Neural cell (in vitro differentiated cells): Measurements from ENCODE around the gene FAF1. TPM values are rescaled to one million over a fixed set of nuclear protein-coding genes. Genes with fewer than 3 reads are reported as not detected.

ENCODE experiments used
- H2AFZ ChIP-seq: fragments of 200-600, 300-800 bp; sonication (generic), shearing (Covaris generic); 2 replicates; pipeline ENCODE4 v1.6.0; 2014; ENCODE audit warnings: low read depth, mild to moderate bottlenecking, antibody characterized with exemption, low read length, moderate library complexity
- H3F3A ChIP-seq: fragments of 200-600 bp; shearing (Covaris generic); 2 replicates; pipeline ENCODE4 v1.6.1; 2016; ENCODE audit warnings: mild to moderate bottlenecking, moderate library complexity, mixed read lengths, antibody characterized with exemption, low read length; ENCODE audit not compliant: insufficient read depth, poor library complexity, severe bottlenecking
- H3K27ac ChIP-seq: fragments of 200-600, 300-800 bp; sonication (generic), shearing (Covaris generic); 2 replicates; pipeline ENCODE4 v1.5.1; 2014; ENCODE audit warnings: mild to moderate bottlenecking, low read length, moderate library complexity
- H3K27me3 ChIP-seq: fragments of 300-800, 200-600 bp; sonication (generic), shearing (Covaris generic); 2 replicates; pipeline ENCODE4 v1.6.0; 2014; ENCODE audit warnings: mild to moderate bottlenecking, low read depth, low read length, moderate library complexity; ENCODE audit not compliant: insufficient read depth
- H3K36me3 ChIP-seq: fragments of 300-800, 200-600 bp; sonication (generic), shearing (Covaris generic); 2 replicates; pipeline ENCODE4 v1.5.1; 2014; ENCODE audit warnings: mild to moderate bottlenecking, antibody characterized with exemption, low read length, moderate library complexity; ENCODE audit not compliant: insufficient read depth
- H3K4me2 ChIP-seq: fragments of 300-800, 200-600 bp; sonication (generic), shearing (Covaris generic); 2 replicates; pipeline ENCODE4 v1.6.0; 2014; ENCODE audit warnings: mild to moderate bottlenecking, low read length
- H3K4me3 ChIP-seq: fragments of 300-800, 200-600 bp; sonication (generic), shearing (Covaris generic); 2 replicates; pipeline ENCODE4 v1.5.1; 2014; ENCODE audit warnings: mild to moderate bottlenecking, low read length, moderate library complexity
- H3K79me2 ChIP-seq: fragments of 200-600 bp; shearing (Covaris generic); replicated peaks from 2 replicates; pipeline ENCODE4 v1.6.0; 2014; ENCODE audit warnings: mild to moderate bottlenecking, low read length, moderate library complexity; ENCODE audit not compliant: insufficient read depth
- H3K9ac ChIP-seq: fragments of 300-800, 200-600 bp; sonication (generic), shearing (Covaris generic); 2 replicates; pipeline ENCODE4 v1.6.1; 2016; ENCODE audit warnings: mild to moderate bottlenecking, low read length, mixed read lengths
- H3K9me2 ChIP-seq: fragments of 200-600 bp; shearing (Covaris generic); 2 replicates; pipeline ENCODE4 v1.6.1; 2016; ENCODE audit warnings: mild to moderate bottlenecking, low read length, mixed read lengths; ENCODE audit not compliant: insufficient read depth
- H3K9me3 ChIP-seq: fragments of 200-600, 300-800 bp; sonication (generic), shearing (Covaris generic); 2 replicates; pipeline ENCODE4 v1.6.1; 2016; ENCODE audit warnings: mild to moderate bottlenecking, mixed run types, low read length, moderate library complexity, mixed read lengths
- H4K20me1 ChIP-seq: fragments of 200-600 bp; shearing (Covaris generic); 2 replicates; pipeline ENCODE4 v1.6.1; 2016; ENCODE audit warnings: mild to moderate bottlenecking, mixed run types; ENCODE audit not compliant: insufficient read depth
- EP300 ChIP-seq: fragments of 450-650 bp; conservative IDR thresholded peaks from 2 replicates; pipeline ENCODE4 v1.6.1; 2014; ENCODE audit warnings: antibody characterized with exemption, mild to moderate bottlenecking, moderate library complexity; ENCODE audit not compliant: poor library complexity, severe bottlenecking
- EZH2 ChIP-seq: fragments of 200-600, 300-800 bp; shearing (Covaris generic), sonication (generic); IDR thresholded peaks from 2 replicates; pipeline ENCODE4 v1.6.1; 2014; ENCODE audit warnings: antibody characterized with exemption, low read length, borderline replicate concordance, mild to moderate bottlenecking; ENCODE audit not compliant: insufficient read depth, poor library complexity, severe bottlenecking
- MXI1 ChIP-seq: fragments of 450-650 bp; conservative IDR thresholded peaks from 2 replicates; pipeline ENCODE4 v1.6.1; 2014; ENCODE audit warnings: antibody characterized with exemption, mild to moderate bottlenecking; ENCODE audit not compliant: poor library complexity, severe bottlenecking
- POLR2AphosphoS5 ChIP-seq: IDR thresholded peaks from 2 replicates; pipeline ENCODE4 v1.6.1; 2012
- RAD21 ChIP-seq: fragments of 450-650 bp; conservative IDR thresholded peaks from 2 replicates; pipeline ENCODE4 v1.6.1; 2014; ENCODE audit warnings: antibody characterized with exemption, mild to moderate bottlenecking, moderate library complexity
- SMC3 ChIP-seq: fragments of 450-650 bp; conservative IDR thresholded peaks from 2 replicates; pipeline ENCODE4 v1.6.1; 2014; ENCODE audit warnings: antibody characterized with exemption, mild to moderate bottlenecking, moderate library complexity; ENCODE audit not compliant: poor library complexity
- TAF1 ChIP-seq: IDR thresholded peaks from 2 replicates; pipeline ENCODE4 v1.6.1; 2012; ENCODE audit warnings: low read depth
- polyA plus RNA-seq: library from polyadenylated mRNA; depleted of rRNA; stranded (reverse); fragments of >200 nt; gene quantifications from 2 replicates; pipeline ENCODE4 v1.2.3, GENCODE V29; 2014
- TF ChIP-seq, protein P1 (sequence below): fragments of 450-650 bp; IDR thresholded peaks from 2 replicates; pipeline ENCODE4 v1.5.1; 2014; ENCODE audit warnings: antibody characterized with exemption, mild to moderate bottlenecking, moderate library complexity; ENCODE audit not compliant: poor library complexity, severe bottlenecking
- TF ChIP-seq, protein P2 (sequence below): IDR thresholded peaks from 2 replicates; pipeline ENCODE4 v1.6.1; 2012; ENCODE audit warnings: borderline replicate concordance

The FAF1 gene
- polyA plus RNA-seq, 1 donor from 2014 or later = 52.1 TPM

GRCh38 chr1:50527249-50527986 is 432.6 kb downstream of the FAF1 start:
- Histone ChIP-seq H3K27ac (no peak overlapping the region), H3K9ac (no peak overlapping the region), H3K36me3 (no peaks in the 10 kb centered on the region), H3K9me3 (no peaks in the 10 kb centered on the region), H3F3A (no peaks in the 10 kb centered on the region), H2AFZ (no peak overlapping the region), H3K4me2 (no peak overlapping the region), H3K4me3 (no peak overlapping the region), H3K9me2 (no peaks in the 10 kb centered on the region), H4K20me1 (no peaks in the 10 kb centered on the region), H3K79me2 (no peaks in the 10 kb centered on the region), H3K27me3 (no peaks in the 10 kb centered on the region)
- TF ChIP-seq, protein P1, sequence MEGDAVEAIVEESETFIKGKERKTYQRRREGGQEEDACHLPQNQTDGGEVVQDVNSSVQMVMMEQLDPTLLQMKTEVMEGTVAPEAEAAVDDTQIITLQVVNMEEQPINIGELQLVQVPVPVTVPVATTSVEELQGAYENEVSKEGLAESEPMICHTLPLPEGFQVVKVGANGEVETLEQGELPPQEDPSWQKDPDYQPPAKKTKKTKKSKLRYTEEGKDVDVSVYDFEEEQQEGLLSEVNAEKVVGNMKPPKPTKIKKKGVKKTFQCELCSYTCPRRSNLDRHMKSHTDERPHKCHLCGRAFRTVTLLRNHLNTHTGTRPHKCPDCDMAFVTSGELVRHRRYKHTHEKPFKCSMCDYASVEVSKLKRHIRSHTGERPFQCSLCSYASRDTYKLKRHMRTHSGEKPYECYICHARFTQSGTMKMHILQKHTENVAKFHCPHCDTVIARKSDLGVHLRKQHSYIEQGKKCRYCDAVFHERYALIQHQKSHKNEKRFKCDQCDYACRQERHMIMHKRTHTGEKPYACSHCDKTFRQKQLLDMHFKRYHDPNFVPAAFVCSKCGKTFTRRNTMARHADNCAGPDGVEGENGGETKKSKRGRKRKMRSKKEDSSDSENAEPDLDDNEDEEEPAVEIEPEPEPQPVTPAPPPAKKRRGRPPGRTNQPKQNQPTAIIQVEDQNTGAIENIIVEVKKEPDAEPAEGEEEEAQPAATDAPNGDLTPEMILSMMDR = no peak
- TF ChIP-seq TAF1 (no peak), MXI1 (no peak), EP300 (no peak), RAD21 (no peak), EZH2 (no peak), SMC3 (no peak), POLR2AphosphoS5 (no peak)
- TF ChIP-seq, protein P2, sequence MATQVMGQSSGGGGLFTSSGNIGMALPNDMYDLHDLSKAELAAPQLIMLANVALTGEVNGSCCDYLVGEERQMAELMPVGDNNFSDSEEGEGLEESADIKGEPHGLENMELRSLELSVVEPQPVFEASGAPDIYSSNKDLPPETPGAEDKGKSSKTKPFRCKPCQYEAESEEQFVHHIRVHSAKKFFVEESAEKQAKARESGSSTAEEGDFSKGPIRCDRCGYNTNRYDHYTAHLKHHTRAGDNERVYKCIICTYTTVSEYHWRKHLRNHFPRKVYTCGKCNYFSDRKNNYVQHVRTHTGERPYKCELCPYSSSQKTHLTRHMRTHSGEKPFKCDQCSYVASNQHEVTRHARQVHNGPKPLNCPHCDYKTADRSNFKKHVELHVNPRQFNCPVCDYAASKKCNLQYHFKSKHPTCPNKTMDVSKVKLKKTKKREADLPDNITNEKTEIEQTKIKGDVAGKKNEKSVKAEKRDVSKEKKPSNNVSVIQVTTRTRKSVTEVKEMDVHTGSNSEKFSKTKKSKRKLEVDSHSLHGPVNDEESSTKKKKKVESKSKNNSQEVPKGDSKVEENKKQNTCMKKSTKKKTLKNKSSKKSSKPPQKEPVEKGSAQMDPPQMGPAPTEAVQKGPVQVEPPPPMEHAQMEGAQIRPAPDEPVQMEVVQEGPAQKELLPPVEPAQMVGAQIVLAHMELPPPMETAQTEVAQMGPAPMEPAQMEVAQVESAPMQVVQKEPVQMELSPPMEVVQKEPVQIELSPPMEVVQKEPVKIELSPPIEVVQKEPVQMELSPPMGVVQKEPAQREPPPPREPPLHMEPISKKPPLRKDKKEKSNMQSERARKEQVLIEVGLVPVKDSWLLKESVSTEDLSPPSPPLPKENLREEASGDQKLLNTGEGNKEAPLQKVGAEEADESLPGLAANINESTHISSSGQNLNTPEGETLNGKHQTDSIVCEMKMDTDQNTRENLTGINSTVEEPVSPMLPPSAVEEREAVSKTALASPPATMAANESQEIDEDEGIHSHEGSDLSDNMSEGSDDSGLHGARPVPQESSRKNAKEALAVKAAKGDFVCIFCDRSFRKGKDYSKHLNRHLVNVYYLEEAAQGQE = no peak

DNA sequence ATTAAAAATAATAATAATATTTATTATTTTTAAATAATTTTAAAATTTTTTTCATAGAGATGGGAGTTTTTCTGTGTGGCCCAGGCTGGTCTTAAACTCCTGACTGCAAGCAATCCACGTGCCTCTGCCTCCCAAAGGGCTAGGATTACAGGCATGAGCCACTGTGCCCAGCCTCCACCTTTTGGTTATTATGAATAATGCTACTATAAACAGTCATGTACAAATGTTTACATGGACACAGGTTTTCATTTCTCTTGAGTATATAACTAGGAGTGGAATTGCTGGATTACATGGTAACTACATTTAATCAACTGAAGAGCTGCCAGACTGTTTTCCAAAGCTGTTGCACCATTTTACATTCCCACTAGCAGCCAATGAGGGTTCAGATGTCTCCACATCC is 433.6 kb downstream of the FAF1 start:
- Histone ChIP-seq H3K36me3 (no peaks in the 10 kb centered on the region), H3F3A (no peaks in the 10 kb centered on the region), H3K27me3 (no peaks in the 10 kb centered on the region), H3K9me2 (no peaks in the 10 kb centered on the region), H3K27ac (no peak overlapping the region), H3K79me2 (no peaks in the 10 kb centered on the region), H4K20me1 (no peaks in the 10 kb centered on the region), H3K9ac (no peak overlapping the region), H3K9me3 (no peaks in the 10 kb centered on the region), H3K4me3 (no peak overlapping the region), H2AFZ (no peak overlapping the region), H3K4me2 (no peak overlapping the region)
- TF ChIP-seq SMC3 (no peak), RAD21 (no peak), TAF1 (no peak), POLR2AphosphoS5 (no peak), MXI1 (no peak), EZH2 (no peak)
- TF ChIP-seq, protein P1 = no peak
- TF ChIP-seq, protein P2 = no peak
